ENCODE data around the gene OFD1. TPM values are rescaled to one million over a fixed set of nuclear protein-coding genes. Genes with fewer than 3 reads are reported as not detected.

OFD1 gene, protein sequence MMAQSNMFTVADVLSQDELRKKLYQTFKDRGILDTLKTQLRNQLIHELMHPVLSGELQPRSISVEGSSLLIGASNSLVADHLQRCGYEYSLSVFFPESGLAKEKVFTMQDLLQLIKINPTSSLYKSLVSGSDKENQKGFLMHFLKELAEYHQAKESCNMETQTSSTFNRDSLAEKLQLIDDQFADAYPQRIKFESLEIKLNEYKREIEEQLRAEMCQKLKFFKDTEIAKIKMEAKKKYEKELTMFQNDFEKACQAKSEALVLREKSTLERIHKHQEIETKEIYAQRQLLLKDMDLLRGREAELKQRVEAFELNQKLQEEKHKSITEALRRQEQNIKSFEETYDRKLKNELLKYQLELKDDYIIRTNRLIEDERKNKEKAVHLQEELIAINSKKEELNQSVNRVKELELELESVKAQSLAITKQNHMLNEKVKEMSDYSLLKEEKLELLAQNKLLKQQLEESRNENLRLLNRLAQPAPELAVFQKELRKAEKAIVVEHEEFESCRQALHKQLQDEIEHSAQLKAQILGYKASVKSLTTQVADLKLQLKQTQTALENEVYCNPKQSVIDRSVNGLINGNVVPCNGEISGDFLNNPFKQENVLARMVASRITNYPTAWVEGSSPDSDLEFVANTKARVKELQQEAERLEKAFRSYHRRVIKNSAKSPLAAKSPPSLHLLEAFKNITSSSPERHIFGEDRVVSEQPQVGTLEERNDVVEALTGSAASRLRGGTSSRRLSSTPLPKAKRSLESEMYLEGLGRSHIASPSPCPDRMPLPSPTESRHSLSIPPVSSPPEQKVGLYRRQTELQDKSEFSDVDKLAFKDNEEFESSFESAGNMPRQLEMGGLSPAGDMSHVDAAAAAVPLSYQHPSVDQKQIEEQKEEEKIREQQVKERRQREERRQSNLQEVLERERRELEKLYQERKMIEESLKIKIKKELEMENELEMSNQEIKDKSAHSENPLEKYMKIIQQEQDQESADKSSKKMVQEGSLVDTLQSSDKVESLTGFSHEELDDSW
- total RNA-seq = 12.0 and 14.4 TPM in 2 replicates
- 3.2 and 4.7 TPM in 2 replicates for polyA plus RNA-seq
- polyA plus RNA-seq (2011; cell fraction: cytosol; rRNA removed) = 4.2 and 4.4 TPM in 2 replicates
- polyA plus RNA-seq (2011; cell fraction: nucleus; rRNA removed) = 34.1 and 36.4 TPM in 2 replicates
- polyA plus RNA-seq (2012) = 9.7 and 9.8 TPM in 2 replicates
- polyA minus RNA-seq = 5.0 and 5.9 TPM in 2 replicates
- 12.8 TPM for polyA minus RNA-seq (2011; cell fraction: cytosol; rRNA and poly(A)+ RNA removed)
- polyA minus RNA-seq (2011; cell fraction: nucleus; rRNA and poly(A)+ RNA removed) = 14.5 and 15.2 TPM in 2 replicates
- Bru-seq, nascent RNA = percentile 66 among the genes with signal in this experiment
- percentile 68 among the genes with signal in this experiment for BruChase-seq, experiment 1, labeled RNA remaining after a 6-hour chase
- percentile 77 among the genes with signal in this experiment for BruChase-seq, experiment 2, labeled RNA remaining after a 2-hour chase
- long read RNA-seq, full-length matches to known transcripts = 7 of 18 reads
- long read RNA-seq, partial matches to known transcripts = 7 of 18 reads
- long read RNA-seq, other reads (novel, unspliced or antisense) = 4 of 18 reads

DNA sequence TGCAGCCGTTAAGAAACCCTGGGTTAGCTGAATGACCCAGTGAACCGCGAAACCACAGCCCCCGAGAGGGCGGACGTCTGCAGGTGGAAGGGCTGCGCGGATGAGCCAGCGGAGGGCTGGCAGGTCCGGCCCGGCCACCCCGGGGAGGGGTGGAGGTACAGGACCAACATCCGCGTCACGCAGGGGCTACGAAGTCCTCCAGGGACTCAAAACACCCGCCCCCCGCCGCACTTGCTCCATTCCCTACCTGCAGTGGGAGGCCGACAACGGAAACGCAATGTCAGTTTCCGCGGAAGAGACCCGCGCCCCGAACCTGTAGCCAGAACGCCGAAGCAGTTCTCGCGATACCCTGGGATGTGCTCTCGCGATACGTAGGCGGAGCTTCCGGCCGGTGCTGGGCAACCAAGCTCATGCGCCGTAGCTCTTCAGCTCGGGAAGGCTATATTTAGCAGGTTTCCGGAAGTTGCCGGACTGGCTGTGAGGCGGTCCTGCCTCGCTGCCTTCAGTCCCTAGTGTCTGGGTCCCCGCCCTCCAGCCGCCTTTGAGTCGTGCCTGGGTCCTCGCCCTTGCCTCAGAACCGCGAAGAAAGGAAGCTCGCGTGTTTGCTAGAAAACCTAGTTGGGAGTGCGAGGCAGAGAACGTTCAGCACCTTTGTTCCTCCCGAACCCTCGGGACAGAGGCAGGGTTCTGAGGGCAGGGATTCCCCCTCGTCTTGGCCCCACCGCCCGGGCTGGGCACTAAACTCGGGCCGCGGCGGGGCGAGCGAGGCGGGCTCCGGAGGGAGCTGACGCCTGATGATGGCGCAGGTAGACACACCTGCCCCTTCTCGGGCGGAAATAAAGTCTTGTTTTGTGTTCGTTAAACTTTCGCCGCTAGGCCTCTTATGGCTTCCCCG, at the start of gene OFD1, which contains the start of gene TRAPPC2:
TSS of gene OFD1 (plus strand) at position 471 of the 895 bp plus-strand sequence. CDS start at position 795, 324 bp downstream.
TSS of gene TRAPPC2 (minus strand) at position 343 of the 895 bp plus-strand sequence. CDS start 14,657 bp downstream, outside the sequence.
- FAIRE-seq (peak; percentile 91), DNase-seq (ENCODE audit: low read depth, low spot score) (peak; percentile 91)
- H3K4me3 ChIP-seq (replicated peaks in 1 of 3; ENCODE audit: insufficient read depth in 1 of 3, low read depth in 1 of 3, low read length in 3 of 3) = peak within 1 kb of the TSS; percentile 73 to 88 (median 83)
- no peaks in the 10 kb centered on the region for H3K9me1 ChIP-seq (replicated peaks; ENCODE audit: control insufficient read depth, extremely low read depth, insufficient read depth, low read length)
- intact Hi-C loops (cut with micrococcal nuclease) (loop anchor here (1.0 to 5.0 kb wide), 4 partner anchors 46 to 787 kb away; partner anchors contain the start of genes RAB9A and TCEANC), dilution Hi-C loops (cut with MboI; ENCODE audit: extremely low pct_ligation_motif_present, low sequenced_read_pairs) (no loop called here)
- H2AFZ ChIP-seq (ENCODE audit: low read depth, low read length) = peak within 1 kb of the TSS; percentile 82
- H3K79me2 ChIP-seq (ENCODE audit: control insufficient read depth, insufficient read depth, low read length) = peaks cover 29% of the 10 kb centered on the region
- TF ChIP-seq CTCF (IDR thresholded peaks at IDR 0.05; ENCODE audit: extremely low read depth in 1 of 2, insufficient read depth in 1 of 2, low read depth in 1 of 2, low read length in 2 of 2) (no peak), GATA2 (IDR thresholded peaks at IDR 0.05; ENCODE audit: insufficient read depth, insufficient read length, low read depth, low read length) (no peak), EZH2 (IDR thresholded peaks at IDR 0.05; ENCODE audit: borderline replicate concordance, low read depth, low read length, severe bottlenecking) (no peak), POLR2A (IDR thresholded peaks at IDR 0.05; ENCODE audit: low read depth, low read length) (peak; percentile 71), MYC (IDR thresholded peaks at IDR 0.05; ENCODE audit: low read depth, low read length) (no peak), POLR2AphosphoS5 (IDR thresholded peaks at IDR 0.05; ENCODE audit: insufficient read depth, low read depth, low read length) (peak; percentile 59), JUN (IDR thresholded peaks at IDR 0.05; ENCODE audit: borderline replicate concordance, insufficient read depth, insufficient read length, low read depth) (no peak), FOS (IDR thresholded peaks at IDR 0.05; ENCODE audit: borderline replicate concordance, insufficient read depth, low read length) (no peak)
- TF ChIP-seq, protein P1, sequence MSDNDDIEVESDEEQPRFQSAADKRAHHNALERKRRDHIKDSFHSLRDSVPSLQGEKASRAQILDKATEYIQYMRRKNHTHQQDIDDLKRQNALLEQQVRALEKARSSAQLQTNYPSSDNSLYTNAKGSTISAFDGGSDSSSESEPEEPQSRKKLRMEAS (IDR thresholded peaks at IDR 0.05; ENCODE audit: insufficient read depth, insufficient read length) = no peak
- no peaks in the 10 kb centered on the region for H4K20me1 ChIP-seq (replicated peaks; ENCODE audit: control insufficient read depth, extremely low read depth, insufficient read depth, low read length)
- no peaks in the 10 kb centered on the region for H3K27me3 ChIP-seq (ENCODE audit: control insufficient read depth in 2 of 2, insufficient read depth in 2 of 2, low read length in 2 of 2)
- peak within 1 kb of the TSS; percentile 86 for H3K9ac ChIP-seq (replicated peaks; ENCODE audit: extremely low read depth, insufficient read depth, low read length)
- peaks cover 5% of the 10 kb centered on the region for H3K4me1 ChIP-seq (ENCODE audit: control insufficient read depth, extremely low read depth, insufficient read depth, low read length)
- no peaks in the 10 kb centered on the region for H3K36me3 ChIP-seq (ENCODE audit: control insufficient read depth in 2 of 2, extremely low read depth in 1 of 2, insufficient read depth in 2 of 2, low read length in 2 of 2)
- peak within 1 kb of the TSS; percentile 80 for H3K4me2 ChIP-seq (ENCODE audit: insufficient read depth, low read length)
- POLR2A ChIA-PET = interaction anchor here (0.6 kb wide), 1 partner anchor 778 kb away, joined by 4 read pairs; no protein-coding TSS in a partner anchor
- BruUV-seq (replicated peaks) = no TSS peak
- CTCF ChIA-PET = interaction anchor here (0.8 to 2.2 kb wide), 7 partner anchors 12 to 788 kb away, joined by 3 to 8 read pairs (median 3); no protein-coding TSS in a partner anchor
- H3K9me3 ChIP-seq (replicated peaks; ENCODE audit: control insufficient read depth, insufficient read depth, low read length) = no peaks in the 10 kb centered on the region
- peak within 1 kb of the TSS; percentile 78 for H3K27ac ChIP-seq (ENCODE audit: insufficient read depth, low read depth, low read length)
